Measurements from ENCODE around the gene LRRC55.

LRRC55 gene

GRCh38 chr11:57179681-57180080 lies 2.1 kb upstream of the LRRC55 start:
- Histone ChIP-seq H3K9me3 (ENCODE audit: control insufficient read depth, low read length) (no peaks in the 10 kb centered on the region), H3K36me3 (ENCODE audit: control insufficient read depth, insufficient read depth, low read length) (no peaks in the 10 kb centered on the region), H3K4me3 (ENCODE audit: extremely low read depth, insufficient read depth, low read length, poor library complexity, severe bottlenecking) (no peak overlapping the region), H3K4me1 (ENCODE audit: control insufficient read depth, insufficient read depth, low read length, poor library complexity, severe bottlenecking) (no peaks in the 10 kb centered on the region), H3K27ac (ENCODE audit: low read depth, low read length, severe bottlenecking) (no peak overlapping the region)
- 37 to 46% methylated on average over 3 to 6 of the region's 7 CpGs for WGBS, 2 experiments (ENCODE audit: insufficient coverage in 2 of 2)

- 7 to 10% methylated on average over 8 to 21 of the region's 24 CpGs for WGBS, 2 experiments (ENCODE audit: insufficient coverage in 2 of 2)
- Histone ChIP-seq H3K27ac (ENCODE audit: low read depth, low read length, severe bottlenecking) (no peak overlapping the region), H3K4me3 (ENCODE audit: extremely low read depth, insufficient read depth, low read length, poor library complexity, severe bottlenecking) (peak overlapping the region; percentile 9), H3K36me3 (ENCODE audit: control insufficient read depth, insufficient read depth, low read length) (no peaks in the 10 kb centered on the region), H3K4me1 (ENCODE audit: control insufficient read depth, insufficient read depth, low read length, poor library complexity, severe bottlenecking) (no peaks in the 10 kb centered on the region), H3K9me3 (ENCODE audit: control insufficient read depth, low read length) (no peaks in the 10 kb centered on the region)
These were observed 1.6 kb upstream of the LRRC55 start for GRCh38 chr11:57180081-57180561.

- Histone ChIP-seq H3K27ac (ENCODE audit: low read depth, low read length, severe bottlenecking) (no peak overlapping the region), H3K4me3 (ENCODE audit: extremely low read depth, insufficient read depth, low read length, poor library complexity, severe bottlenecking) (no peak overlapping the region), H3K36me3 (ENCODE audit: control insufficient read depth, insufficient read depth, low read length) (no peaks in the 10 kb centered on the region), H3K4me1 (ENCODE audit: control insufficient read depth, insufficient read depth, low read length, poor library complexity, severe bottlenecking) (no peaks in the 10 kb centered on the region), H3K9me3 (ENCODE audit: control insufficient read depth, low read length) (no peaks in the 10 kb centered on the region)
- WGBS, 2 experiments (ENCODE audit: insufficient coverage in 2 of 2): 75 to 94% methylated on average over 2 of the region's 2 CpGs
These were observed 789 bp upstream of the LRRC55 start for GRCh38 chr11:57180964-57181363.

- no peak overlapping the region for H3K27ac ChIP-seq (ENCODE audit: low read depth, low read length, severe bottlenecking)
- H3K4me1 ChIP-seq (ENCODE audit: control insufficient read depth, insufficient read depth, low read length, poor library complexity, severe bottlenecking): no peaks in the 10 kb centered on the region
- no peaks in the 10 kb centered on the region for H3K36me3 ChIP-seq (ENCODE audit: control insufficient read depth, insufficient read depth, low read length)
- H3K4me3 ChIP-seq (ENCODE audit: extremely low read depth, insufficient read depth, low read length, poor library complexity, severe bottlenecking): no peak overlapping the region
- 90 to 100% methylated on average over 1 to 2 of the region's 3 CpGs for WGBS, 2 experiments (ENCODE audit: insufficient coverage in 2 of 2)
- no peaks in the 10 kb centered on the region for H3K9me3 ChIP-seq (ENCODE audit: control insufficient read depth, low read length)
These were observed 1.1 kb downstream of the LRRC55 start for GRCh38 chr11:57182896-57183295.

GRCh38 chr11:57190548-57190947 lies 8.8 kb downstream of the LRRC55 start:
- WGBS, 2 experiments (ENCODE audit: insufficient coverage in 2 of 2): 90 to 95% methylated on average over 2 of the region's 4 CpGs
- Histone ChIP-seq H3K36me3 (ENCODE audit: control insufficient read depth, insufficient read depth, low read length) (no peaks in the 10 kb centered on the region), H3K4me3 (ENCODE audit: extremely low read depth, insufficient read depth, low read length, poor library complexity, severe bottlenecking) (no peak overlapping the region)

GRCh38 chr11:57191311-57192219 lies 9.8 kb downstream of the LRRC55 start:
- 81 to 88% methylated on average over 7 to 8 of the region's 9 CpGs for WGBS, 2 experiments (ENCODE audit: insufficient coverage in 2 of 2)
- Histone ChIP-seq H3K27ac (ENCODE audit: low read depth, low read length, severe bottlenecking) (no peak overlapping the region), H3K4me1 (ENCODE audit: control insufficient read depth, insufficient read depth, low read length, poor library complexity, severe bottlenecking) (no peaks in the 10 kb centered on the region)

More at GRCh38 chr11:57190548-57190947, 8.8 kb downstream of the LRRC55 start:
- H3K27ac ChIP-seq (ENCODE audit: low read depth, low read length, severe bottlenecking): no peak overlapping the region
- H3K4me1 ChIP-seq (ENCODE audit: control insufficient read depth, insufficient read depth, low read length, poor library complexity, severe bottlenecking): no peaks in the 10 kb centered on the region
- H3K9me3 ChIP-seq (ENCODE audit: control insufficient read depth, low read length): no peaks in the 10 kb centered on the region

GRCh38 chr11:57192316-57192715 lies 10.6 kb downstream of the LRRC55 start:
- 83% methylated on average over 1 of the region's 1 CpG; no CpG with 5 or more reads in 1 of the 2 experiments for WGBS, 2 experiments (ENCODE audit: insufficient coverage in 2 of 2)
- H3K36me3 ChIP-seq (ENCODE audit: control insufficient read depth, insufficient read depth, low read length): no peaks in the 10 kb centered on the region
- H3K9me3 ChIP-seq (ENCODE audit: control insufficient read depth, low read length): no peaks in the 10 kb centered on the region

More at GRCh38 chr11:57191311-57192219, 9.8 kb downstream of the LRRC55 start:
- Histone ChIP-seq H3K9me3 (ENCODE audit: control insufficient read depth, low read length) (no peaks in the 10 kb centered on the region), H3K36me3 (ENCODE audit: control insufficient read depth, insufficient read depth, low read length) (no peaks in the 10 kb centered on the region), H3K4me3 (ENCODE audit: extremely low read depth, insufficient read depth, low read length, poor library complexity, severe bottlenecking) (no peak overlapping the region)

GRCh38 chr11:57196596-57196995 lies 14.8 kb downstream of the LRRC55 start:
- Histone ChIP-seq H3K36me3 (ENCODE audit: control insufficient read depth, insufficient read depth, low read length) (no peaks in the 10 kb centered on the region), H3K27ac (ENCODE audit: low read depth, low read length, severe bottlenecking) (no peak overlapping the region), H3K4me1 (ENCODE audit: control insufficient read depth, insufficient read depth, low read length, poor library complexity, severe bottlenecking) (no peaks in the 10 kb centered on the region), H3K9me3 (ENCODE audit: control insufficient read depth, low read length) (no peaks in the 10 kb centered on the region), H3K4me3 (ENCODE audit: extremely low read depth, insufficient read depth, low read length, poor library complexity, severe bottlenecking) (no peak overlapping the region)
- WGBS, 2 experiments (ENCODE audit: insufficient coverage in 2 of 2): 93 to 96% methylated on average over 4 to 5 of the region's 6 CpGs

More at GRCh38 chr11:57192316-57192715, 10.6 kb downstream of the LRRC55 start:
- no peaks in the 10 kb centered on the region for H3K4me1 ChIP-seq (ENCODE audit: control insufficient read depth, insufficient read depth, low read length, poor library complexity, severe bottlenecking)
- no peak overlapping the region for H3K4me3 ChIP-seq (ENCODE audit: extremely low read depth, insufficient read depth, low read length, poor library complexity, severe bottlenecking)
- no peak overlapping the region for H3K27ac ChIP-seq (ENCODE audit: low read depth, low read length, severe bottlenecking)

- H3K9me3 ChIP-seq (ENCODE audit: control insufficient read depth, low read length): no peaks in the 10 kb centered on the region
These were observed 16.0 kb downstream of the LRRC55 start for GRCh38 chr11:57197762-57198161.

GRCh38 chr11:57199330-57199729 lies 17.6 kb downstream of the LRRC55 start:
- Histone ChIP-seq H3K9me3 (ENCODE audit: control insufficient read depth, low read length) (no peaks in the 10 kb centered on the region), H3K27ac (ENCODE audit: low read depth, low read length, severe bottlenecking) (no peak overlapping the region), H3K4me3 (ENCODE audit: extremely low read depth, insufficient read depth, low read length, poor library complexity, severe bottlenecking) (no peak overlapping the region), H3K36me3 (ENCODE audit: control insufficient read depth, insufficient read depth, low read length) (no peaks in the 10 kb centered on the region), H3K4me1 (ENCODE audit: control insufficient read depth, insufficient read depth, low read length, poor library complexity, severe bottlenecking) (no peaks in the 10 kb centered on the region)
- 90 to 95% methylated on average over 10 to 11 of the region's 11 CpGs for WGBS, 2 experiments (ENCODE audit: insufficient coverage in 2 of 2)

More at GRCh38 chr11:57197762-57198161, 16.0 kb downstream of the LRRC55 start:
- H3K27ac ChIP-seq (ENCODE audit: low read depth, low read length, severe bottlenecking): no peak overlapping the region
- WGBS, 2 experiments (ENCODE audit: insufficient coverage in 2 of 2): 86% methylated on average over 1 of the region's 2 CpGs; no CpG with 5 or more reads in 1 of the 2 experiments
- H3K36me3 ChIP-seq (ENCODE audit: control insufficient read depth, insufficient read depth, low read length): no peaks in the 10 kb centered on the region
- no peaks in the 10 kb centered on the region for H3K4me1 ChIP-seq (ENCODE audit: control insufficient read depth, insufficient read depth, low read length, poor library complexity, severe bottlenecking)
- no peak overlapping the region for H3K4me3 ChIP-seq (ENCODE audit: extremely low read depth, insufficient read depth, low read length, poor library complexity, severe bottlenecking)

- no peak overlapping the region for H3K4me3 ChIP-seq (ENCODE audit: extremely low read depth, insufficient read depth, low read length, poor library complexity, severe bottlenecking)
- no peaks in the 10 kb centered on the region for H3K4me1 ChIP-seq (ENCODE audit: control insufficient read depth, insufficient read depth, low read length, poor library complexity, severe bottlenecking)
- 94 to 98% methylated on average over 5 to 6 of the region's 7 CpGs for WGBS, 2 experiments (ENCODE audit: insufficient coverage in 2 of 2)
- H3K27ac ChIP-seq (ENCODE audit: low read depth, low read length, severe bottlenecking): no peak overlapping the region
- no peaks in the 10 kb centered on the region for H3K36me3 ChIP-seq (ENCODE audit: control insufficient read depth, insufficient read depth, low read length)
- no peaks in the 10 kb centered on the region for H3K9me3 ChIP-seq (ENCODE audit: control insufficient read depth, low read length)
These were observed 19.2 kb downstream of the LRRC55 start for GRCh38 chr11:57200917-57201316.
